ENCODE measurements around the gene ENPP7. TPM values are rescaled to one million over a fixed set of nuclear protein-coding genes. Genes with fewer than 3 reads are reported as not detected.

The ENPP7 gene
- total RNA-seq, 1 experiment from 2014 or later, result not detected

GRCh38 chr17:79702550-79703236 is 28.1 kb upstream of the ENPP7 start (continued):
- TF ChIP-seq EZH2phosphoT487 (IDR thresholded peaks at IDR 0.05; ENCODE audit: borderline replicate concordance) (no peak), POLR2AphosphoS5 (IDR thresholded peaks at IDR 0.05; ENCODE audit: low read depth, low read length) (no peak), POLR2A (IDR thresholded peaks at IDR 0.05; ENCODE audit: borderline replicate concordance, extremely low read depth, insufficient read depth, insufficient read length) (no peak), FOSL1 (IDR thresholded peaks at IDR 0.05; ENCODE audit: low read depth) (no peak), CBX3 (IDR thresholded peaks at IDR 0.05; ENCODE audit: low read depth) (no peak)

- intact Hi-C loops (cut with micrococcal nuclease), result loop anchor here (5.0 kb wide), 3 partner anchors 92 to 517 kb away; partner anchors contain the start of gene RBFOX3
- Histone ChIP-seq H3K27ac (ENCODE audit: low read depth, low read length) (no peak overlapping the region), H4K20me1 (ENCODE audit: insufficient read depth) (no peaks in the 10 kb centered on the region), H3K4me3 (replicated peaks in 1 of 2; ENCODE audit: low read depth in 1 of 2, low read length in 2 of 2) (no peak overlapping the region), H2AFZ (ENCODE audit: low read depth, low read length, poor library complexity, severe bottlenecking) (no peak overlapping the region), H3K9ac (ENCODE audit: low read length) (no peak overlapping the region), H3K79me2 (ENCODE audit: insufficient read depth, low read length) (no peaks in the 10 kb centered on the region), H3K4me2 (ENCODE audit: low read length) (no peak overlapping the region), H3K9me3 (ENCODE audit: control insufficient read depth in 1 of 2, insufficient read depth in 1 of 2, low read depth in 1 of 2, low read length in 2 of 2) (no peaks in the 10 kb centered on the region), H3K36me3 (ENCODE audit: control insufficient read depth in 1 of 2, insufficient read depth in 2 of 2, low read length in 2 of 2) (no peaks in the 10 kb centered on the region), H3K27me3 (ENCODE audit: insufficient read depth, low read length) (no peaks in the 10 kb centered on the region), H3K9me2 (ENCODE audit: insufficient read depth) (no peaks in the 10 kb centered on the region), H3K4me1 (ENCODE audit: control insufficient read depth in 1 of 2, insufficient read depth in 2 of 2, low read length in 2 of 2) (peaks cover 0 to 9% of the 10 kb centered on the region in 2 experiments; a peak in 3 of 4 replicates)
- no peak for ATAC-seq
- no peak for DNase-seq (ENCODE audit: low read depth, low spot score)
- POLR2A ChIA-PET, result no interaction called here
- TF ChIP-seq SIN3A (IDR thresholded peaks at IDR 0.05; ENCODE audit: low read depth), result no peak
- no peak for TF ChIP-seq CBX3 (IDR thresholded peaks at IDR 0.05; ENCODE audit: low read depth)
- TF ChIP-seq REST (IDR thresholded peaks at IDR 0.05; ENCODE audit: low read depth), result no peak
- no peak for TF ChIP-seq POLR2AphosphoS5 (IDR thresholded peaks at IDR 0.05; ENCODE audit: low read depth, low read length)
- TF ChIP-seq EZH2 (IDR thresholded peaks at IDR 0.05), result no peak
- TF ChIP-seq SP1 (IDR thresholded peaks at IDR 0.05; ENCODE audit: low read depth), result no peak
- no peak for TF ChIP-seq POLR2A (IDR thresholded peaks at IDR 0.05; ENCODE audit: borderline replicate concordance, extremely low read depth, insufficient read depth, insufficient read length)
- no peak for TF ChIP-seq JUND (IDR thresholded peaks at IDR 0.05)
- no peak for TF ChIP-seq CEBPB (IDR thresholded peaks at IDR 0.05; ENCODE audit: low read depth)
- no peak for TF ChIP-seq ZNF274 (IDR thresholded peaks at IDR 0.05; ENCODE audit: low read depth, low read length)
- no peak for TF ChIP-seq FOSL1 (IDR thresholded peaks at IDR 0.05; ENCODE audit: low read depth)
- CTCF ChIA-PET, result interaction anchor here (1.6 kb wide), 1 partner anchor 313 kb away, joined by 4 read pairs; no protein-coding TSS in a partner anchor
- BruUV-seq (replicated peaks), result no TSS peak
- RAD21 ChIA-PET (ENCODE audit: low non-redundant PET in 1 of 2, low total read pairs in 2 of 2, uncharacterized antibody in 2 of 2, unreplicated experiment in 2 of 2), result no interaction called here
These were observed 26.1 kb upstream of the ENPP7 start for GRCh38 chr17:79704691-79705090.
